Epidermal melanocyte (primary cell): ENCODE data around the gene PRICKLE2.

Source experiments
- DNase-seq: peaks from one replicate; pipeline ENCODE4 v3.0.0; 2011; ENCODE audit warnings: low spot score; ENCODE audit not compliant: insufficient read length

PRICKLE2 gene

DNA sequence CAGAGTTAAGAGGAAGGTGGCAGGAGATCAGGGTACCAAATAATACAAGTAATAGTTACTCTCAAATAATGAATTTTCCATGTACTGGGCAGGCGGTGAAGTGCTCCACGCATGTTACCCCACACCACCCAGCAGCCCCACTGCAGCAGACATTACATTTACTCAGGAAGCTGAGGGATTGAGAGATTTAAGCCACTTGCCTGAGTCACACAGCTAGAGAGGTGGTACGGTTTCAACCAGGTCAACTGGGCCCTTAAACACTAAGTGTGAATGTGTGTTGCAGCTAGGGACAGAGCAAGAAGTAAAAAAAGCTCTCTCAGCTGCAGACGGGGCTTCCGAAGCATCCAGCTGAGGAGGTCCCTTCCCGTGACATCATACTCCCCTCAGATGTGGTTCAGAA, 91.3 kb downstream of the PRICKLE2 start:
- no peak for DNase-seq

DNA sequence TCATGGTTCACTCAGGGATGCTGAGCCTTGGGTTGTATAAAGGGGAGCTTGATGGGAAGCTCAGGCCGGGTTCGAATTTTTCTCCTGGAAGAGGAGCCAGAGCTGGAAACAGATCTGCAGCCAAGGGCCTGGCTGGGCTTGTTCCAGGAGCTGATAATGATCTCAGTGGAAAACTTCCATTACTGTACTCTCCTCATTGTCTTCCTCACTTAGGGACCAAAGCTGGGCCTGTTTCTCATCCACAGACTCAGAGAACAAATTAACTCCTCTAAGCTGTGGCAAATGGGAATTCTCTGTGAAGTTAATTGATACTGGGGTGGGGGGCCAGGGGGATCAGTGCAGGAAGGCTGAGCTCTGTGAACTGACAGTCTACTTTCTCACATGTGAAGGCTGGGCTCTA, 92.0 kb downstream of the PRICKLE2 start:
- DNase-seq, result no peak

DNA sequence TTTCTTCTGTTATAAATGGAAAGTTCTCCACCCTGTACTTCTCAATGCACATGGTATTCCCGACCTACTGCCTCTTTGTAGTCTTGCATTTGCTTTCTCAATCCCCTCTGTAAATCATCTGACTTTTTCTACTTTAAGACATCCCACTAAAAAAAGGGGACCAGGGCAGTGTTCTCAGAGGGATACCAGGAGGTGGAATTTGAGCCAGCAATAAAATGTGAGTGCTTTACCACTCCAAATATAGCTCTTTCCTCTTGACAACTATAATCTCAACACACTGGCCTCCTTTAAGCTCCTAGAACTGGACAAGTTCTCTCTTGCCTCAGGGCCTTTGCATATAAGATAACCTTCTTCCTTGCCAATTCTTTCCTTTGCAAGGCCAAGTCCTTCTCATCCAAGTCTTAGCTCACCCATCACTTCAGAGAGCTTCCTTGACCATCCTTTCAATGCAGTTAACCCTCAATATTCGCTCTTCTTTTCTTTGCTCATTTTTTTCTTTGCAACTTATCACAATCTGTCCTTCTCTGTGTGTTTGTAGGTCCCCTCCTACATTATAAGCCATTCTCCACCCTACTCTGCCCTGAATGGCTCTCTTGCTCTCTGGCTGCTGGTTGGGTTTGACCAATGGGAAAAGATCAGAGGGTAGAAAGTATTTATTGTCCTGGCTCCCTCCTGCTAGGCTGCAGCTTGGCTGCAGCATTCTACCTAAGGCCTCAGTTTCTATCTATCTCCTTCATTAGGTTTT, 93.4 kb downstream of the PRICKLE2 start:
- DNase-seq, result peak; percentile 58

DNA sequence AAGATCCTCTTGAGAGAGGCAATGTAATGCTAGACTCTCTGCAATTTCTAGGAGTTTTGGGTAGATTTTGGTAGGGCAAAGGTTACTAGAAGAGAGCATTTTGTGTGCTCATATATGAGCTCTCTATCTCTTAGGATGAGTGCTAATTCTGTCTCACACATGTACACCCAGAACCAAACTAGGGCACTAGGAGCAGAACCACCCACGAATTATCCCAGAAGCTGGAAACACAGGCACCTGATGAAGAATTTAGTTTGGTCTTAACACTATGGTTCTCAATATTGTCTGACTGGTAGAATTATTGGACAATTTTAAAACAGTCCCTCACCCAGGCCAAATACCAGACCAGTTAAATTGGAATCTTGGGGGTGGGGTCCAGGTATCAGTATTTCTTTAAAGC, 94.8 kb downstream of the PRICKLE2 start:
- no peak for DNase-seq

DNA sequence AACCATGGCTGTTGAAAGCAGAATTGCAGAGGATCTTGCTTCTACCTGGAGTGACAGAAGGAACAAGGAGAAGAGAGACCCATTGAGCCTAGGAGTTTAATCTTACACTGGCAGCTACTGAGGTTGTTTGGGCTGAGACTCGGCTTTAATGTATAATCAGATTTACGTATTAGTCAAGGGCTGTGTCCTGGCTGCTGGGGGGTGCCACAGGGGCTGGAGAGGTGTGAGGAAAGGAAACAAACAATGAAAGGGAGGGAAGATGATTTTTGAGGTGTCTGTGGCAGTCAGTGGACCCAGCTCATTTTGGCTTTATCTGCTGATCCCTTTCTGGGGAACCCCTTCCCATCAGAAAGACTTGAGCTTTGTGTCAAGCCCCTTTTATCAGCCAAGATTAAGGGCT, 95.7 kb downstream of the PRICKLE2 start:
- DNase-seq, result no peak

DNA sequence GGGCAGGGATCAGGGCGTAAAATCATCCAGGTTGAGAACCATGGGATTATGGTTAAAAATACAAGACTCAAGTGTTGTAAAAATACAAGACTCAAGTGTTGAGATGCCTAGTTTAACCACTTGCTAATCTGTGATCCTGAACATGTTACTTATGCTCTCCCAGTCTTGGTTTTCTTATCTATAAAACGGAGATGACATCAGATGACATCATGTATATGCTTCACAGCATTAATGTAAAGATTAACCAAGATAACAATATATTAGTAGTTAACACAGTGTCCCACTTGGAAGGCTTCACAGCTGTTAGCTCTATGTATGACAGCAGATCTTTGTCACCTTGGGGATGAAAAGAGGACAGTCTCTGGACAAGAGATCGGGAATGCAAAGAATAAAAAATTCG, 96.2 kb downstream of the PRICKLE2 start:
- DNase-seq, result no peak

DNA sequence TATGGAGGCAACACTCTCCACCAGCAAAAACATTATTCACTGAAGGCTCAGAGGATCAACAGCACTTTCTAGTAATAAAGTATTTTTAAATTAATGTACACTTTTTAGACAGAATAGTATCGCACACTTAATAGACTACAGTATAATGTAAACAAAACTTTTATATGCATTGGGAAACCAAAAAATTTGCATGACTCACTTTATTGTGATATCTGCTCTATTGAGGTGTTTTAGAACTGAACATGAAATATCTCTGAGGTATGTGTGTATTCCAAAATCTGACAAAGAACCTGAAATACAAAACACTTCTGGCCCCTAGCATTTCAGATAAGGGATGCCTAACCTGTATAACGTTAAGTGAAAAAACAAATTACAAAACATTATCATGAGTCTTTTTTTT, 99.7 kb downstream of the PRICKLE2 start:
- DNase-seq, result no peak

DNA sequence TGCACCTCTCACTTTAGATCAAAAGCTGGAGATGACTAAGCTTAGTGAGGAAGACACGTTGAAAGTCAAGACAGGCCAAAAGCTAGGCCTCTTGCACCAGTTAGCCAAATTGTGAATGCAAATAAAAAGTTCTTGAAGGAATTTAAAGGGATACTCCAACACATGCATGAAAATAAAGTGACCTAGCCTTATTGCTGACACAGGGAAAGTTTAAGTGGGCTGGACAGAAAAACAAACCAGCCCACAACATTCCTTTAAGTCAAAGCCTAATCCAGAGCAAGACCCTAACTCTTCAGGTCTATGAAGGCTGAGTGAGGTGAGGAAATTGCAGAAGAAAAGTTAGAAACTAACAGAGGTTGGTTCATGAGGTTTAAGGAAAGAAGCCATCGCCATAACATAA, 101.3 kb downstream of the PRICKLE2 start:
- DNase-seq, result no peak

DNA sequence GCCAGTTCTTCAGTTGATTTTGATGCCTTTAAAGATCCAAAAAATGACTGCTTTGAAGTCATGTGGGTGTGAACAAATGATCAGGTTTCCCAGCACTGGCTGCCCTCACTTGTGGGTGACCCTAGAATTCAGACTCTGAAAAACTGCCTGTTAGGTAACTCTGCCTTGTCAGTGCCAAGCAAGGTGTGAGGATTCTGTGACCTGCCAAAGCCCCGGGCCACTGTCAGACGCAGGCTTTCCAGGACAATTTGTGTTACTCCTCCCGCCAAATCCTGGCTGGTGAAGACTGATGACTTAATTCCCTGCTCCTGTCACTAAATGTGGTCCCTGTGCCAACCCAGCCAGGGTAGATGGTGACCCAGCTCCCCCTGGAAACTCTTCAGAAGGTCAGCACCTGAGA, 102.8 kb downstream of the PRICKLE2 start:
- no peak for DNase-seq

DNA sequence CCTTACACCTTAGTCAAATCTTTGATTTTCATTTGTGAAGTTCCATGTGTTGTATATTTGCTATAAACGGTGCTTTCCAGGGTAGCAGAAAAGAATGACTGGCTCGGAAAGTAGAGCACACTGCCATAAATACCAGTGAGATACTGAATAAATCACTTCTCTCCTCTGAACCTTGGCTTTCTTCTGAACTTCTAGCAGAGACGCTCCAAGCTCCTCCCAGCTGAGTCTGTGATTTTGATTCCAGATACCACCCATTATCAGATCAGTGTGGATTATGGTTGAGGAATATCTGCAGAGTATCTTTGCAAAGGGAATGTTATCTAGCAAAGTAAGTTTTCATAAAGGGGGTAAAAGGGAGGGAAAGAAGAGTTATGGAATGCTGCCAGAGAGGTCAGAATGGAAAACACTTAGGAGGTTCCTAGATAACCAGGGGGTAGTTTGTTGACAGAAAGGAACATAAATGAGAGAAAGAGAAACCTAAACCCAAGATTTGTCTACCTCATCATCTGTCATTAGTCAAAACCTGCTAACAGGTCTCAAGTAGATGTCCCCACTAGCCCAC, 103.4 kb downstream of the PRICKLE2 start:
- DNase-seq, result no peak

DNA sequence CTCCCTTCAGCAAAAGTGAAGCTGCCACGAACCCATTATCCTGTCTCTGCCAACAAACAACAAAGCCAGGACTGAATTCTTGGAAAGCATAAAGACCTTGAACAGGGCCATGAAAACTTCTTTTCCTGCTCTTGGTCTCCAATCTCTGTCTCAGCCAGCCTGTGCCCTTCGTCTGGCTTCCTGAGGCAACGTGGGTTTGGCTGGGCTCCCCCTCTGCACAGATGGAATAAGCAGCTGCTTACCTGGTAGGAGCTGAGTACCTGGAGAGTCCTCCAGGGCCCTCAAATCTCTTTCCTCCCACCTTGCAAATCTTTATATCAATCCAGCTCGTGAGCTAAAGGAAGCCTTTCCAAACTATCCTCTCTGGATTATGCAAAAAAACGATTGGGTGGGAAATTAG, 104.4 kb downstream of the PRICKLE2 start:
- DNase-seq, result no peak

DNA sequence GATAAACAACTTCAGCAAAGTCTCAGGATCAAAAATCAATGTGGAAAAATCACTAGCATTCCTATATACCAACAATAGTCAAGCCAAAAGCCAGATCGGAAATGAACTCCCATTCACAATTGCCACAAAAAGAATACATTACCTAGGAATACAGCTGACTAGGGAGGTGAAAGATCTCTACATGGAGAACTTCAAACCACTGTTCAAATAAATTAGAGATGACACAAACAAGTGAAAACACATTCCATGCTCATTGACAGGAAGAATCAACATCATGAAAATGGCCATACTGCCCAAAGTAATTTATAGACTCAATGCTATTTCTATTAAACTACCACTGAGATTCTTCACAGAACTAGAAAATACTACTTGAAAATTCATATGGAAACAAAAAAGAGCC, 107.8 kb downstream of the PRICKLE2 start:
- DNase-seq, result no peak

DNA sequence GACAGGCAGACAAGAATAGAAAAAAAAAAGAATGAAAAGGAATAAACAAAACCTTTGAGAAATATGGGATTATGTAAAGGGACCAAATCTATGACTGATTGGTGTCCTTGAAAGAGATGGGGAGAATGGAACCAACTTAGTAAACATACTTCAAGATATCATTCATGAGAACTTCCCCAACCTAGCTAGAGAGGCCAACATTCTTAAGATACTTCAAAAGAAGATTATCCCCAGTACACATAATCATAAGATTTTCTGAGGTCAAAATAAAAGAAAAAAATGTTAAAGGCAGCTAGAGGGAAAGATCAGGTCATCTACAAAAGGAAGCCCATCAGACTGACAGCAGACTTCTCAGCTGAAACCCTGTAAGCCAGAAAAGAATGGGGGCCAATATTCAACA, 110.6 kb downstream of the PRICKLE2 start:
- no peak for DNase-seq

DNA sequence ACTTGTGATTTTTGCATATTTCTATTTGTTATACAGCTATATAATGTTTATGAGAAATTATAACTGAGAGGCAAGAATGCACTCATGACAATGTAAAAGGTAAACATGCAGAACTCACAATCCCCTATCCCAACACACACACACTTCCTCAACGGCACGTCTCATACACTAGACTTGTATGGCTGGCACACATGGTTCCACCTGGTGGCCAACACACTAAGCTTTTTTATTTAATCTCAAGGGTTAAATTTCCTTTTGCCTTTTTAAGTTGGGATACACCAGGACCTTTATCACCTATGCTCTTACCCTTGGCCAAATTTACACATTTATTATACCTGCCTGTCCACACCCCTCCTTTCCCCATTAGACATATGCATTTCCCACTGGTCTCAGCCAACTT, 113.4 kb downstream of the PRICKLE2 start:
- no peak for DNase-seq

DNA sequence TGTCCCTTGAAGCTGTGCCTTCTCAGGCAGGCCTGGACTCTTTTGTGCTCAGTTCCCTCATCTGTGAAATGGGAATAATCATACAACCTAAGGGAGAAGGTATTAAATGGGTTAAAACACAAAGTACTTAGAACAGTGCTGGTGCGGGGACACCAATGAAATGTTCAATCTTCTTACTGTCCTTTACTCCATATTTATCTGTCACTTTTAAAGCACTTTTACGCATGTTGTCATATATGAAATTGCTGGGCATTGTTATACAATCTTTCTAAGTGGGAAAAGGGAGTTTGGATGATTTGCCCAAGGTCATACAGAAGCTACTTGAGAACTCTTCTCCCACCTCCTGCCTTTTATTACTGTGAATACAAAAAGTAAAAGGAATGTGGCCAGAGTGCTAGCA, 114.2 kb downstream of the PRICKLE2 start:
- no peak for DNase-seq

DNA sequence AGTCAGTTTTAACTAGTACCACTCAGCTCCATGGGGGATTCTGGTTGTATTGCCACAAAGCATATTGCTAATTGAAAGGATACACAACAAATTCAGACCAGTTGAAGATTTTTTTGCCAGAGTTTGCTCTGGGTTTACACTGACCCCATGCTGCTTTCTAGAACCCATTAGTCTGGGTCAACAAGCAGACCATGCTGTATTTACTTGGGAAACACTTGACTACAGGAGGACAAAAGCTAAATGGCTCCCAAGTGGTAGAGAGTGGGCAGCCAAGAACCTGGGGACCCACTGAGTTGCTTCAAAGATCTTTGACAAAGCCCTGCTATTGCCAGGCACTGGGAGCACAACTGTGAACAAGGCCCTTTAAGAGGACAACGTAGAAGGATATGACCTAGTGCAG, 115.2 kb downstream of the PRICKLE2 start:
- DNase-seq, result no peak

DNA sequence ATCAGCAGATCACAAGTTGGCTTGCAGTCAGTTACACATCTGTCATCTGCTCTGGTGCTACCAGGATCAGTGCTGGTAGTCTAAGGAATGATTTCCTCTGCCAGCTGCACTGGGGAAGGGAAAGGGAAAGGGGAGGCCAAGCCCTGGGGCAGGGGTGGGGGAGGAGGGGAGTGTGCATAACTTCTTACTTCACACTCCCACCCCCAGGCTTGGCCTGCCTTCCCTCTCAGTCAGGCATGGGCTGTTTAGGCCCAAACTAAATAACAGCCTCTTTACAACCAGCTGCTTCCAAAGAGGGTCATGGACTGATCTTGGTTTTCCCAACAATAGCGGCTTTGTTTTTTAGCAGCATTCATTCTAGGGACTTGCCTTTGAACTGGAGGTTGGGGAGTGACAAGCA, 115.8 kb downstream of the PRICKLE2 start:
- peak; percentile 75 for DNase-seq

DNA sequence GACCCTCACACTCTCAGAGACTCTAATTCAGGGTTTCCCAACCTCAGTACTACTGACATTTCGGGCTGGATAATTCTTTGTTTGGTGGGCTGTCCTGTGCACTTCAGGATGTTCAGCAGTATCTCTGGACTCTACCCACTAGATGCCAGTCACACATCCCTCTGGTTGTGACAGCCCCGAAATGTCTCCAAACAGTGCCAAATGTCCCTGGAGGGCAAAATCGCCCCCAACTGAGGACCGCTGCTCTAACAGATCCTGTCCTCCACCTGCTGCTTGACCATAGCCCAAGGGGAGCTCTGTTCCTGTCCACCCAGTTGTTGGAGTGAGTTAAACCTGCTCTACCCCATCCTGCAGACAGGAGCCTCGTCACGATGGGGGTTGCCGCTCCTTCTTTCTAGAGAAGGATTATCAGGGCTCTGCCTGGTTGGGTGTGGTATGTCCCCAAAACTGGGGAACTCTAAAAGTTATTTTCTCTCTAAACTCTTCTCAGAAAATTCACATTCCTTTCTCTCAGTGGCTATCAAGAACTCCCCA, 116.4 kb downstream of the PRICKLE2 start:
- no peak for DNase-seq

DNA sequence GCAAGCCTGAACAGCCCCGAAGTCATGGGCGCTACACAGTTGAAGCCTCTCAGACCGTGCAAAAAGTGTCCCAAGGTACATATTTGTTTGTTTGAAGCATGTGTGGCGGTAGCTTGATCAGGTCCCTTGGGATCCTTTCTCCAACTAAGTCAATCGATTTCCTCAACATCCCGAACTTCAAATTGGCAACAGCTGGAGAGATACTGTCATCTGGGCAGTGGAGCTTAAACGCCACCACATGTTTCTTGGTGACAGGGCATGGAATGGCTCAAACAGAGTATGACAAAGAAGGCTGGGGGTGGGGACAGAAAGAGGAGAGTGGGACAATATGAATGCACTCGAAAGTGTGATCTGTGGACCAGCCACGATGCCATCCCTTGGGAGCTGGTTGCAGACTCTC, 117.0 kb downstream of the PRICKLE2 start:
- no peak for DNase-seq

DNA sequence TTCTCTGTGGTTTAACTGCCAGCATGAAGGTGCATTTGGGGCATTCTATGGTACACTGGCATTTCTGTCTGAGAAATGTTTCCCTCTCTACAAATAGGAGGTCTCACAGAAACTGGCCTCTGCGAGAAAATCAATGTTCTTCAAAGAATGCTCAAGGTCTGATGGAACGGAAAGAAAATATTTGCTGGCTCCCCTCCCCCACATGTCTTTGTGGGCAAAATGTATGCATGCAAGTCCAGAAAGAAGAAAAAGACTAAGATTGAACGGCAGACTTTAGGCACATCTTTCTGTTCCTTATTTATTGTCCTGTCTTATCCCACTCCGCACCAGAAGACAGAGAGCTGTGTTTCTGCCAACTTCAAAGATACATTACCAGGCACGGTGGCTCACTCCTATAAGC, 118.1 kb downstream of the PRICKLE2 start:
- DNase-seq, result no peak

DNA sequence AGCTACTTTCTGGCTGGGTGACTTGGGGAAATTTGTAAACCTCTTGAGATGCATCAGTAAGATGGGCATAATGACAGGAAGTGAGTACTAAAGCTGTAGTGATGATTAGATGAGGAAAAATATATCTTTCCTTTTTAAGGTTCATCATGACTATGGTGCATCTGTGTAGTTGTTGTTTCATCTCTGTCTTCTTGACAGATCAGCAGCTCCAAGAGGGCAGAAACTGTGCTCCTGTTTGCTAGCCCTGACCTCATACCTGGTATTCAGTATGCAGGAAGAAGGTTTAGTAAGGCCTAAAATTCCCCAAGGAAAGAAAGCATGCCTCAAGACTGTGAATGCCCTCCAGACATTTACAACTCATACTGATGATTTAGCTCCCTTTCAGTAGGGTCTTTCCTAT, 119.5 kb downstream of the PRICKLE2 start:
- no peak for DNase-seq

DNA sequence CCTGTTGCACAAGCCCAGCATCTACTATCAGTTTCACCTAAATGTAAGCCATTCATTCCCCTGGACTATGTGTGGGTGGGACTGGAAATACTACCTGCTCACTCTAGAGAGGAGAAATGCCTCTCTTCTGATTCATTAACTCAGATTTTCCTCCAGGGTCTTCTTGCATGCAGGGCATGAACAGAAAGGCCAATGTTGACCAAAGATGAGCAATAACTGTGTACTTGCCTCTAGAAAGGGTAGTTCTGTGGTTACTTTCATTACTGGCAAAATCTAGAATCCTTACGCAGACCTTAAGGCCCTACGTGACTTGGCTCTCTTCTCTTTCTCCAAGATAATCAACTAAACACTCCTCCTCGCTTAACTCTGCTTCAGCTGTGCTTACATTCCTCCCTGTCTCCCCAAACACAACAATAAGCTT, 120.6 kb downstream of the PRICKLE2 start:
- DNase-seq, result no peak

DNA sequence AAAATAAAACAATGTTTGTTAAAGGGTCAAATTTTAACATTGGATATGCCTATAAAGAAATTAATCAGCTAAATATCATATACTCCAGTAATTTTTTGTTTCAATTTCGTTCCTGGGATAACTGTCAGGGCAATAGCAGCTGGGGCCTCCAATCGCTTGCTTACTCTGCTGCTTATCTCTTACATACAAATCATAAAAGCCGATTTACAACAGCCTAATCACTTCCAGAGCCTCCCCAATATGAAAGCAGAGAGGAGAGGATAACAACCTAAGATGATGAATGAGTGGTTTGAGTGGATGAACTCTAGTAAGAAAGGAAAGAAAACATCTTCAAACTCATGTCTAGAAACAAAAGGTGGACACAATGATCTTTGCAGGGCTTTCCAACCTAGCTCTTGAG, 121.3 kb downstream of the PRICKLE2 start:
- no peak for DNase-seq
